GM12801 (cell line): ENCODE measurements around the gene DQX1.

Experiments
- CTCF ChIP-seq: IDR thresholded peaks from one replicate; pipeline ENCODE4 v1.5.1; 2011; ENCODE audit warnings: control low read depth; ENCODE audit not compliant: insufficient read length; ENCODE audit errors: extremely low read depth

DQX1 gene

GRCh38 chr2:74497777-74498499 is 28.1 kb downstream of the DQX1 start:
- TF ChIP-seq CTCF, result no peak

- no peak for TF ChIP-seq CTCF
Observed at GRCh38 chr2:74496997-74497776, 28.8 kb downstream of the DQX1 start.

- TF ChIP-seq CTCF, result no peak
Observed at GRCh38 chr2:74495440-74495839, 30.6 kb downstream of the DQX1 start.

GRCh38 chr2:74493546-74493945 is 32.5 kb downstream of the DQX1 start:
- no peak for TF ChIP-seq CTCF

GRCh38 chr2:74491648-74492544 is 34.1 kb downstream of the DQX1 start:
- no peak for TF ChIP-seq CTCF

- no peak for TF ChIP-seq CTCF
Observed at GRCh38 chr2:74489906-74490305, 36.1 kb downstream of the DQX1 start.
